ENCODE results near the gene CABP1.

Gene CABP1

DNA sequence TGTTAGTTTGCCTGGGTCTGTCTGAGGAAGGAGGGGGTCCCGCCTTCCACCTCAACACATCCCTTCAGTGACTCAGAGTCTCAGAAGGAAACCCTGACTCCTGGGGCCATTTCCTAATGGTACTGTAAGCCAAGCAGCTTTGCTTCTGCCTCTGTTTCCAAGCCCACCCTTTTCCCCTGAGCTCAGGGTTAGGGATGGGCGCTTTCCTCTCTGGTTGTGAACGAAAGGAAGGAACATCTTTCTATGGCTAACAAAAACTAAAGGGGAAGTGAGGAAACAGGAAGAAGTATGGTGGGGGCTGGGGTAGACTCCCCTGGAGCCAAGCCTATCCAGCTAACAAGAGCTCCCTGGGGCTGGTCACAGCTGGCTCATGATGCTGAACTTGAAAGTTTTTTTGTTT lies 58.2 kb downstream of the CABP1 start:
- Histone ChIP-seq H3K27me3 (ENCODE audit: control insufficient read depth, insufficient read depth, low read length) (no peaks in the 10 kb centered on the region), H3K9me3 (ENCODE audit: control insufficient read depth, insufficient read depth, low read length) (no peaks in the 10 kb centered on the region), H3K4me3 (ENCODE audit: low read depth, low read length) (no peak overlapping the region), H3K9ac (ENCODE audit: low read depth, low read length) (no peak overlapping the region), H3K27ac (ENCODE audit: low read depth, low read length) (no peak overlapping the region), H3K36me3 (ENCODE audit: control insufficient read depth, insufficient read depth, low read length) (peaks cover 98% of the 10 kb centered on the region), H3K4me1 (ENCODE audit: control insufficient read depth, insufficient read depth, low read length) (peaks cover 9% of the 10 kb centered on the region)

GRCh38 chr12:120699553-120699952 lies 59.1 kb downstream of the CABP1 start:
- no peak overlapping the region for H3K9ac ChIP-seq (ENCODE audit: low read depth, low read length)
- H3K4me1 ChIP-seq (ENCODE audit: control insufficient read depth, insufficient read depth, low read length), result no peaks in the 10 kb centered on the region; the same call in 1 of the 2 replicates
- no peak overlapping the region for H3K4me3 ChIP-seq (ENCODE audit: low read depth, low read length)
- H3K36me3 ChIP-seq (ENCODE audit: control insufficient read depth, insufficient read depth, low read length), result peaks cover 93% of the 10 kb centered on the region
- H3K27me3 ChIP-seq (ENCODE audit: control insufficient read depth, insufficient read depth, low read length), result no peaks in the 10 kb centered on the region
- no peak overlapping the region for H3K27ac ChIP-seq (ENCODE audit: low read depth, low read length)
- H3K9me3 ChIP-seq (ENCODE audit: control insufficient read depth, insufficient read depth, low read length), result no peaks in the 10 kb centered on the region

- Histone ChIP-seq H3K27ac (ENCODE audit: low read depth, low read length) (no peak overlapping the region), H3K27me3 (ENCODE audit: control insufficient read depth, insufficient read depth, low read length) (no peaks in the 10 kb centered on the region), H3K36me3 (ENCODE audit: control insufficient read depth, insufficient read depth, low read length) (peaks cover 84% of the 10 kb centered on the region), H3K9me3 (ENCODE audit: control insufficient read depth, insufficient read depth, low read length) (no peaks in the 10 kb centered on the region), H3K4me1 (ENCODE audit: control insufficient read depth, insufficient read depth, low read length) (no peaks in the 10 kb centered on the region), H3K9ac (ENCODE audit: low read depth, low read length) (no peak overlapping the region), H3K4me3 (ENCODE audit: low read depth, low read length) (no peak overlapping the region)
These were observed 60.5 kb downstream of the CABP1 start for GRCh38 chr12:120700886-120701285.

GRCh38 chr12:120702637-120703036 lies 62.2 kb downstream of the CABP1 start:
- Histone ChIP-seq H3K36me3 (ENCODE audit: control insufficient read depth, insufficient read depth, low read length) (peaks cover 66% of the 10 kb centered on the region), H3K9me3 (ENCODE audit: control insufficient read depth, insufficient read depth, low read length) (no peaks in the 10 kb centered on the region), H3K9ac (ENCODE audit: low read depth, low read length) (no peak overlapping the region), H3K4me1 (ENCODE audit: control insufficient read depth, insufficient read depth, low read length) (no peaks in the 10 kb centered on the region), H3K27me3 (ENCODE audit: control insufficient read depth, insufficient read depth, low read length) (no peaks in the 10 kb centered on the region), H3K27ac (ENCODE audit: low read depth, low read length) (no peak overlapping the region), H3K4me3 (ENCODE audit: low read depth, low read length) (no peak overlapping the region)

DNA sequence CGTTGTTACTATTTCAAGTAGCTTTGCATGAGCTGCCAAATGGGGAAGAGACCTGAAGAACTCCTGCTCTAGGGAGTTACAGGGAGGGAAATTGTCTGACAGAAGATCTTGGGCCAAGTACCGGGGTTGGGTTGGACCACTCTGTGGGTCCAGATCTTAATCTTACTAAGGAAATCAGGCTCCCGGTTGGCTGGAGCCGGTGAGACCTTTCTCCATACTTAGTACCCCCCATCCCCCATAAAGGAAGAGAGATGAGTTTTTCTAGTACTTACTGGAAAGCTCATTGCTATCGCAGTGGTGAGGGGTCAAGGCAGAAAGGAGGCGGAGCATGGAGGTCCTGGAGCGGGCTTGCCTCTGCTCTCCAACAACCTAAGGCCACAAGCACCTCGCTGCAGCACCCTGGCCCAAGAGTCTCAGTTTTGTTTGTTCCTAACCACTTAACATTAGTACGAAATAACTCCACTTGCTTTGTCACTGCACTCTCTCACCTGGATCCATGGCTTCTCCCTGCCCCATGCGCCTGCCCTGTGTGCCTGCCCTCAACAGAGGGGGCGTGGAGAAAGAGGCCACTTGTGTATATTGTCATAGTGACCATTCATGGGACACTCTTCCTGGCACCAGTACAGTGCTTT lies 63.0 kb downstream of the CABP1 start:
- peaks cover 59% of the 10 kb centered on the region for H3K36me3 ChIP-seq (ENCODE audit: control insufficient read depth, insufficient read depth, low read length)

DNA sequence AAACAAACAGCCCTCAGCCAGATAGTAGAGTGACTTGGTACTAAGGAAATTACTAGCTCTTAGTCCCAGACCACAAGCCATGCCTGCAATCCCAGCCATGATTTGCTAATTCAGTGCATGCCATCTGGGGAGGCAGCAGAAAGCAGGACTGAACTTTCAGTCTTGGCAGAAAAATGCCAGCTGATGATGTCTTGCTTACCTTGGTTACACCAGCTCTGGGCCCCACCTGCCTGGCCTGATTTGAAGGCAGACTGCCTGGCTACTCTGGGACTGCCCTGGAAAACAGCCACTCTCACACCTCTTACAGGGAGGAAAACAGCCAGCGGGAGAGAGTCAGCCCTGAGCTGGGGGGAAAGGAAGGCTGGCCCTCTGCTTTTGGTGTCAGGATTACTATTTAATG lies 65.2 kb downstream of the CABP1 start:
- no peak overlapping the region for H3K27ac ChIP-seq (ENCODE audit: low read depth, low read length)
- peaks cover 7% of the 10 kb centered on the region for H3K4me1 ChIP-seq (ENCODE audit: control insufficient read depth, insufficient read depth, low read length)
- no peak overlapping the region for H3K4me3 ChIP-seq (ENCODE audit: low read depth, low read length)
- peaks cover 37% of the 10 kb centered on the region for H3K36me3 ChIP-seq (ENCODE audit: control insufficient read depth, insufficient read depth, low read length)
- no peak overlapping the region for H3K9ac ChIP-seq (ENCODE audit: low read depth, low read length)
- no peaks in the 10 kb centered on the region for H3K27me3 ChIP-seq (ENCODE audit: control insufficient read depth, insufficient read depth, low read length)
- no peaks in the 10 kb centered on the region for H3K9me3 ChIP-seq (ENCODE audit: control insufficient read depth, insufficient read depth, low read length)

More for the DNA sequence above, 63.0 kb downstream of the CABP1 start:
- no peak overlapping the region for H3K27ac ChIP-seq (ENCODE audit: low read depth, low read length)
- H3K4me1 ChIP-seq (ENCODE audit: control insufficient read depth, insufficient read depth, low read length), result no peaks in the 10 kb centered on the region
- H3K9me3 ChIP-seq (ENCODE audit: control insufficient read depth, insufficient read depth, low read length), result no peaks in the 10 kb centered on the region
- no peak overlapping the region for H3K4me3 ChIP-seq (ENCODE audit: low read depth, low read length)
- H3K27me3 ChIP-seq (ENCODE audit: control insufficient read depth, insufficient read depth, low read length), result no peaks in the 10 kb centered on the region
- H3K9ac ChIP-seq (ENCODE audit: low read depth, low read length), result no peak overlapping the region

DNA sequence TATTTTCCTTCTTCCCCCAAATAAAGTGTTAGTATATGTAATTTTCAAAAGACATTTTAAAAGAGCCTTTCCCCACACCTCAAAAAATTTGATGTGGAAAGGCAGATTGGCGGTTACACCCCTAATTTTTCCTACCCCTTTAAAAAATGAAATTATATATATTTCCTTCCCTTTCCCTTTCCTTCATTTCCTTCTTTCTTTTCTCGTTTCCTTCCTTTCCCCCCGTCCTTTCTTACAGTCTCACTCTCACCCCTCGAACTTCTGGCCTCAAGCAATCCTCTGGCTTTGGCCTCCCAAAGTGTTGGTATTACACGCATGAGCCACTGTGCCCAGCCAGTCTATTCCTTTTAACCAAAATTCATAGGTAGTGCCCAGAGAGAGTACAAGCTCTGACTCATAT lies 65.6 kb downstream of the CABP1 start:
- Histone ChIP-seq H3K9me3 (ENCODE audit: control insufficient read depth, insufficient read depth, low read length) (no peaks in the 10 kb centered on the region), H3K27ac (ENCODE audit: low read depth, low read length) (no peak overlapping the region), H3K27me3 (ENCODE audit: control insufficient read depth, insufficient read depth, low read length) (no peaks in the 10 kb centered on the region), H3K4me3 (ENCODE audit: low read depth, low read length) (no peak overlapping the region), H3K4me1 (ENCODE audit: control insufficient read depth, insufficient read depth, low read length) (peaks cover 7% of the 10 kb centered on the region), H3K36me3 (ENCODE audit: control insufficient read depth, insufficient read depth, low read length) (peaks cover 32% of the 10 kb centered on the region), H3K9ac (ENCODE audit: low read depth, low read length) (no peak overlapping the region)

DNA sequence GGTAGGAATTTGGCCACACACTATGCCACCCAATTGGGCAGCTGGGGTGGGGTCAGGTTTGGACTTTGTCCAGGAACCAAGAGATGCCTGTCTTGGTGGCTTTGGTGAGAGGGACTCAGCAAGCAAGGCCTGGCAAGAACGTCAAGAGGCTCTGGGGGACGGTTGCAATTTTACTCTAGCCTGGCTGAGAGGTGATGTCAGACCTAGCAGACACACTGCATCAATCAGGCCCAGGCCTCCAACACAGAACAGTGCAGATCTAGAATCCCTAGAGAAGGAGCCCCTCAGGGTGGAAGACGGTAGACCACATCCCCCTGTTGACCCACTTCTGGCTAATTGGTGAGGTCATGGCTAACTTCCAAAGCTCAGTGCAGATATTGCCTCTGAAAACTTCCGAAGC lies 68.2 kb downstream of the CABP1 start:
- Histone ChIP-seq H3K36me3 (ENCODE audit: control insufficient read depth, insufficient read depth, low read length) (peaks cover 23% of the 10 kb centered on the region), H3K27ac (ENCODE audit: low read depth, low read length) (no peak overlapping the region), H3K27me3 (ENCODE audit: control insufficient read depth, insufficient read depth, low read length) (no peaks in the 10 kb centered on the region), H3K4me1 (ENCODE audit: control insufficient read depth, insufficient read depth, low read length) (peaks cover 21% of the 10 kb centered on the region), H3K9ac (ENCODE audit: low read depth, low read length) (no peak overlapping the region), H3K9me3 (ENCODE audit: control insufficient read depth, insufficient read depth, low read length) (no peaks in the 10 kb centered on the region), H3K4me3 (ENCODE audit: low read depth, low read length) (no peak overlapping the region)

GRCh38 chr12:120710031-120710804 lies 69.8 kb downstream of the CABP1 start, which contains the start of gene UNC119B:
UNC119B (plus strand) TSS chr12:120710458; CDS start chr12:120710475, 17 bp downstream.
- H3K27me3 ChIP-seq (ENCODE audit: control insufficient read depth, insufficient read depth, low read length), result no peaks in the 10 kb centered on the region
- peak within 1 kb of the TSS; percentile 84 for H3K4me3 ChIP-seq (ENCODE audit: low read depth, low read length)
- H3K9ac ChIP-seq (ENCODE audit: low read depth, low read length), result peak within 1 kb of the TSS; percentile 91
- H3K4me1 ChIP-seq (ENCODE audit: control insufficient read depth, insufficient read depth, low read length), result peaks cover 21% of the 10 kb centered on the region
- H3K9me3 ChIP-seq (ENCODE audit: control insufficient read depth, insufficient read depth, low read length), result no peaks in the 10 kb centered on the region
- H3K36me3 ChIP-seq (ENCODE audit: control insufficient read depth, insufficient read depth, low read length), result peaks cover 30% of the 10 kb centered on the region
- peak within 1 kb of the TSS; percentile 72 for H3K27ac ChIP-seq (ENCODE audit: low read depth, low read length)

- Histone ChIP-seq H3K9me3 (ENCODE audit: control insufficient read depth, insufficient read depth, low read length) (no peaks in the 10 kb centered on the region), H3K9ac (ENCODE audit: low read depth, low read length) (peak overlapping the region; percentile 91), H3K36me3 (ENCODE audit: control insufficient read depth, insufficient read depth, low read length) (peaks cover 34% of the 10 kb centered on the region), H3K27ac (ENCODE audit: low read depth, low read length) (peak overlapping the region; percentile 72), H3K4me1 (ENCODE audit: control insufficient read depth, insufficient read depth, low read length) (peaks cover 21% of the 10 kb centered on the region), H3K4me3 (ENCODE audit: low read depth, low read length) (peak overlapping the region; percentile 84), H3K27me3 (ENCODE audit: control insufficient read depth, insufficient read depth, low read length) (no peaks in the 10 kb centered on the region)
These were observed 70.4 kb downstream of the CABP1 start for GRCh38 chr12:120710805-120711296.

DNA sequence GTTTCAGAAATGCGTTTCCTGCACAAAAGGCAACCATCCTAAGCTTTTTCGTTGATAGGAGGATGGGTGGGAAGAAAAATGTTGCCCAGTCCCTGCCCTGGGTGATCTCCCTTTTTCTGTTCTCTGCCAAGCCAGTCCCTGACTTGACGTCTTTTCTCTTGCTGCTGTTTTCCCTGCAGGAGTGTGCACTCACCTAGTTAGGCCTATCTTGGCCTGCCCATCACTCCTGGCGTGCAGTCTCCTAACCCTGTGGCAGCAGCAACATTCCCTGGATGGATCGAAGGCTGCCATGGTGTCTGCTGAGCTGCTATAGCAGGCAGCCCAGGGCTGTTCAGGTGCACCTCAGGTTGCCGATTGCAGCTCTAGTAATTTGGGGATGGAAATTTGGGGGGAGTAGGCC lies 71.0 kb downstream of the CABP1 start:
- H3K27me3 ChIP-seq (ENCODE audit: control insufficient read depth, insufficient read depth, low read length), result no peaks in the 10 kb centered on the region
- peak overlapping the region; percentile 84 for H3K4me3 ChIP-seq (ENCODE audit: low read depth, low read length)
- H3K27ac ChIP-seq (ENCODE audit: low read depth, low read length), result no peak overlapping the region
- H3K4me1 ChIP-seq (ENCODE audit: control insufficient read depth, insufficient read depth, low read length), result peaks cover 21% of the 10 kb centered on the region
- no peaks in the 10 kb centered on the region for H3K9me3 ChIP-seq (ENCODE audit: control insufficient read depth, insufficient read depth, low read length)
- peaks cover 40% of the 10 kb centered on the region for H3K36me3 ChIP-seq (ENCODE audit: control insufficient read depth, insufficient read depth, low read length)
- no peak overlapping the region; the same call in 1 of the 2 replicates for H3K9ac ChIP-seq (ENCODE audit: low read depth, low read length)

Measured in HUES48 (cell line).